H1 (cell line): ENCODE data around the gene MRM2. TPM values are rescaled to one million over a fixed set of nuclear protein-coding genes. Genes with fewer than 3 reads are reported as not detected.

Source experiments
- ATF2 ChIP-seq: IDR thresholded peaks from 2 replicates; pipeline ENCODE4 v1.6.1; 2012; ENCODE audit warnings: low read length, inconsistent platforms
- CBX5 ChIP-seq: fragments of 300-800, 300-1000 bp; sonication (generic); IDR thresholded peaks from 2 replicates; pipeline ENCODE4 v1.7.1; 2016; ENCODE audit warnings: antibody characterized with exemption, low read length, low read depth
- CTBP2 ChIP-seq: IDR thresholded peaks from 2 replicates; pipeline ENCODE4 v1.7.0; 2011; ENCODE audit warnings: borderline replicate concordance, mild to moderate bottlenecking, moderate library complexity, mixed read lengths, low read length; ENCODE audit not compliant: insufficient read depth, insufficient read length
- EP300 ChIP-seq, 2 experiments: IDR thresholded peaks; 1 replicate in 1 of 2; 2 replicates in 1 of 2; pipeline ENCODE4 v1.6.1; 2011 to 2012; ENCODE audit warnings: low read depth in 2 of 2, low read length in 2 of 2, mild to moderate bottlenecking in 2 of 2, borderline replicate concordance in 1 of 2, inconsistent platforms in 1 of 2, moderate library complexity in 1 of 2
- EZH2 ChIP-seq: fragments of 200-600 bp; sonication (generic); IDR thresholded peaks from 2 replicates; pipeline ENCODE4 v1.7.1; 2012; ENCODE audit warnings: low read depth, mild to moderate bottlenecking, moderate library complexity, low read length, inconsistent platforms; ENCODE audit not compliant: severe bottlenecking
- GTF2F1 ChIP-seq: IDR thresholded peaks from 2 replicates; pipeline ENCODE4 v1.6.1; 2012; ENCODE audit warnings: low read depth, low read length, improper control_type of control experiment, borderline replicate concordance
- HDAC2 ChIP-seq, 2 experiments: fragments of 300-600 bp in 1 of 2; sonication (generic) in 1 of 2; IDR thresholded peaks; 2 replicates each; pipeline ENCODE4 v1.6.1; 2011 to 2012; ENCODE audit warnings: low read depth in 2 of 2, low read length in 2 of 2, mild to moderate bottlenecking in 2 of 2, moderate library complexity in 2 of 2, borderline replicate concordance in 1 of 2, inconsistent platforms in 1 of 2
- HDAC6 ChIP-seq: IDR thresholded peaks from one replicate; pipeline ENCODE4 v1.7.1; 2012; ENCODE audit warnings: low read depth, mild to moderate bottlenecking, inconsistent platforms, low read length, moderate library complexity
- JUN ChIP-seq: IDR thresholded peaks from 2 replicates; pipeline ENCODE4 v1.6.1; 2011; ENCODE audit warnings: low read depth, mild to moderate bottlenecking, improper control_type of control experiment, low read length
- JUND ChIP-seq: IDR thresholded peaks from 2 replicates; pipeline ENCODE4 v1.6.1; 2011; ENCODE audit warnings: mild to moderate bottlenecking, improper control_type of control experiment, low read length
- MAFK ChIP-seq: IDR thresholded peaks from 2 replicates; pipeline ENCODE4 v1.6.1; 2012; ENCODE audit warnings: low read depth, mild to moderate bottlenecking, improper control_type of control experiment, low read length
- PHF8 ChIP-seq: fragments of 200-600 bp; sonication (generic); conservative IDR thresholded peaks from 2 replicates; pipeline ENCODE4 v1.7.1; 2012; ENCODE audit warnings: low read depth, mild to moderate bottlenecking, inconsistent platforms, low read length, moderate library complexity
- POU5F1 ChIP-seq: IDR thresholded peaks from 2 replicates; pipeline ENCODE4 v1.6.1; 2011; ENCODE audit warnings: low read depth, mild to moderate bottlenecking, low read length, moderate library complexity
- RNF2 ChIP-seq: fragments of 200-900, 300-1000 bp; sonication (generic); IDR thresholded peaks from 2 replicates; pipeline ENCODE4 v1.7.1; 2016; ENCODE audit warnings: borderline replicate concordance, low read depth, mild to moderate bottlenecking, antibody characterized with exemption, low read length; ENCODE audit not compliant: poor library complexity, severe bottlenecking; ENCODE audit errors: missing control alignments
- RXRA ChIP-seq: IDR thresholded peaks from 2 replicates; pipeline ENCODE4 v1.6.1; 2011; ENCODE audit warnings: low read depth, mild to moderate bottlenecking, low read length, moderate library complexity; ENCODE audit not compliant: insufficient read depth
- SIRT6 ChIP-seq: IDR thresholded peaks from one replicate; pipeline ENCODE4 v1.7.1; 2012; ENCODE audit warnings: low read length, inconsistent platforms
- SP1 ChIP-seq: IDR thresholded peaks from 2 replicates; pipeline ENCODE4 v1.6.1; 2011; ENCODE audit warnings: low read depth, low read length
- SP2 ChIP-seq: IDR thresholded peaks from 2 replicates; pipeline ENCODE4 v1.6.1; 2012; ENCODE audit warnings: mild to moderate bottlenecking, low read length, inconsistent platforms
- SUZ12 ChIP-seq: fragments of 200-600 bp; sonication (generic); IDR thresholded peaks from 2 replicates; pipeline ENCODE4 v1.6.1; 2012; ENCODE audit warnings: mild to moderate bottlenecking, inconsistent platforms, low read length, moderate library complexity, mixed read lengths
- TEAD4 ChIP-seq: IDR thresholded peaks from 2 replicates; pipeline ENCODE4 v1.6.1; 2012; ENCODE audit warnings: low read depth, low read length, inconsistent platforms, mixed read lengths
- YY1 ChIP-seq: IDR thresholded peaks from 2 replicates; pipeline ENCODE4 v1.6.1; 2011; ENCODE audit warnings: low read depth, mild to moderate bottlenecking, low read length
- ZNF274 ChIP-seq: IDR thresholded peaks from 2 replicates; pipeline ENCODE4 v1.7.0; 2012; ENCODE audit warnings: low read length, borderline replicate concordance; ENCODE audit errors: extremely low read depth
- polyA plus RNA-seq, 7 experiments: library from polyadenylated mRNA; depleted of rRNA in 3 of 7; stranded (reverse) in 5 of 7; unstranded in 2 of 7; fragments of >200 nt in 5 of 7; fragments of 200-250 nt in 2 of 7; gene quantifications; 1 replicate in 5 of 7; 2 replicates in 1 of 7; 4 replicates in 1 of 7; pipeline versions ENCODE4 v1.2.1 to v1.2.3, GENCODE V29; 2011 to 2013; ENCODE audit warnings: missing spikeins in 2 of 7, mixed read lengths in 2 of 7
- total RNA-seq: library from RNA; stranded (reverse); fragmentation: NEBNext Ultra II Directional; extraction: Animal tissue kit (Norgen Biotek cat#: 25700); gene quantifications from 2 replicates; pipeline ENCODE4 v1.2.1, GENCODE V29; 2021

MRM2 gene
- total and polyA plus RNA-seq, 2 of the 8 experiments (the other 6 are each of a cell fraction or from before 2014, with no cell fraction given), result 17.2 to 38.6 TPM

- no peak for TF ChIP-seq CTBP2
- TF ChIP-seq PHF8, result peak; percentile 91
- TF ChIP-seq SIRT6, result no peak
- TF ChIP-seq JUN, result no peak
- no peak for TF ChIP-seq HDAC6
- TF ChIP-seq RXRA, result no peak
- TF ChIP-seq ZNF274, result no peak
- no peak for TF ChIP-seq POU5F1
- TF ChIP-seq SP2, result no peak
- TF ChIP-seq EZH2, result no peak
- no peak for TF ChIP-seq CBX5
- no peak for TF ChIP-seq RNF2
- TF ChIP-seq JUND, result no peak
- peak; percentile 73 for TF ChIP-seq YY1
- TF ChIP-seq SP1, result no peak
- no peak for TF ChIP-seq GTF2F1
- no peak for TF ChIP-seq TEAD4
- 0 out of 4 replicates have a peak, but pooled peaks of 1 of the 2 experiments have one; percentile 70 for TF ChIP-seq HDAC2 (IDR thresholded peaks at IDR 0.05; ENCODE audit: borderline replicate concordance in 1 of 2, low read depth in 2 of 2, low read length in 2 of 2)
- TF ChIP-seq SUZ12, result no peak
- no peak; a peak in 1 of 3 replicates for TF ChIP-seq EP300 (IDR thresholded peaks at IDR 0.05; ENCODE audit: borderline replicate concordance in 1 of 2, low read depth in 2 of 2, low read length in 2 of 2)
- TF ChIP-seq ATF2, result peak; percentile 25; the same call in 1 of the 2 replicates
- peak; percentile 92 for TF ChIP-seq MAFK
Observed at GRCh38 chr7:2232766-2233520, 9.1 kb downstream of the MRM2 start, which contains the start of gene MAD1L1 (continued).
